Stimulated activated CD4-positive, alpha-beta T cell treated with anti-CD3 and anti-CD28 coated beads, Interleukin-1b, Interleukin-23, amount 100 ng/mL, for 1 hour (primary cell): Measurements from ENCODE around the gene SNRPB.
"Not testable (repeated sequence)": the region's sequence is repeated elsewhere in the genome, so short reads cannot be mapped to it uniquely, and the experiment has no call there.

Experiments used
- DNase-seq, 2 donors: peaks; one replicate each; pipeline ENCODE4 v3.0.0-alpha.2; 2020; ENCODE audit warnings: low read depth in 2 of 2

SNRPB gene

DNA sequence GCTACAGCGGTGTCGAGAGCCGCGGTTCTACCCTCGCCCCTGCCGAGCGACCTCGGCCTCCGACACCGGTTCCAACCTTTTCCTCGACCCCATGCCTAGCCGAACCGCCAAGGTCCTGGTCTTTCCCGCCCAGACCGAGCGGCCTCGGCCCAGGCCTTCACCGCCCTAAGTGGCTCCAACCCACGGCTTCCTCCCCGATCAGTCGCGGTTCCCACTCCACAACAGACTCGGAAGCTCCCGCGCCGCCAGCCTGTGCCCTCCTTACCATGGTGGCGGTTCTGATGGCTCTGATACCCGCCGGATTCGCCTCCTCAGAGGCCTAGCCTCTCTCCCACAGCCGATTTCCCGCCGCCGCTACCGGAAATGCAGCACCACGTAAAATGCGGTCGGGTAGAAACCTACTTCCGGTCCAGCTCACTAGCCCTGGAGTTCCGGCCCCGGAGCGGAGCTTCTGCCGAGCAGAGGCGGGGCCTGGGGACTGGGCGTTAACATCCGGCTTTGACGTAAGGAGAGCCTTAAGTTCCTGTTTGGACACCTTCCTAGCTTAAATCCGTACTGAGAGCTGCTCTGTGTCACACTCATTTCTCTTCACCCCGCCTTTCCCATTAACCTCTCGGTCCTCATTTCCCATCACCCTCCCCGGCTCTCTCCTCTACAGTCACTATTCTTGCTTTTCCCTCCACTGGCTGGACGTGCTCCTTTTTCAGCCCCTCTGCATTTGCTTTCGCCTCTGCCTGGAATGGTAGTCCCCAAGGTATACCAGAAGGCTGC, at the start of gene SNRPB:
TSS of gene SNRPB (minus strand) at position 367 of the 771 bp plus-strand sequence. CDS start at position 268, 99 bp downstream.
- DNase-seq, result peak; percentile 86 to 90

DNA sequence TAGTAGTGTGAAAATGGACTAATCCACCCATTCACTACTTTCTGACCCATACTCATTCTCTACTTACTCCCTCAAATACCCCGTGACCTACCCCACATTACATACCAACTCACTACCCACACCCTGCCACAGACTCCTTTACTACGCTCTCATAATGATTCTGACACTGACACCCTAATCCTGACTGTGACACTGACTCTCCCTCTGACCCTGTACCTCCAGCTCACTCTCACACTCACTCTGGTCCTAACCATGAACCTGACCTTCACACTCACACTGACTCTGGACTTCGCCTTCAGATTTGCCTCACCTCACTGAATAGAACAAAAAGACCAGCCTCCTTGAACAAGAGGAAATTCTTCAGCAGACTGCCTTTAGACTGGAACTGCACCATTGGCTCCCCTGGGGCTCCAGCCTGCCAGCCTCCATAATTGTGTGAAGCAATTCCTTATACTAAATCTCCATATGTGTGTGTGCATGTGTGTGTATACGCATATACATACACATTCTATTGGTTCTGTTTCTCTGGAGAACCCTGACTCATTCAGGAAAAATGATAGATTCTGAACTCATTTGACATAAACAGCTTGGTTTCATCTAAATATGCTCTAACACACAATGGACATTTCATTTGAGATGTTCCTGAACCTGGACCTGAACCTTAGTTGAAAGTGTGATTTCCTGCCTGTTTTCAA, 48.7 kb upstream of the SNRPB start:
- no peak for DNase-seq

DNA sequence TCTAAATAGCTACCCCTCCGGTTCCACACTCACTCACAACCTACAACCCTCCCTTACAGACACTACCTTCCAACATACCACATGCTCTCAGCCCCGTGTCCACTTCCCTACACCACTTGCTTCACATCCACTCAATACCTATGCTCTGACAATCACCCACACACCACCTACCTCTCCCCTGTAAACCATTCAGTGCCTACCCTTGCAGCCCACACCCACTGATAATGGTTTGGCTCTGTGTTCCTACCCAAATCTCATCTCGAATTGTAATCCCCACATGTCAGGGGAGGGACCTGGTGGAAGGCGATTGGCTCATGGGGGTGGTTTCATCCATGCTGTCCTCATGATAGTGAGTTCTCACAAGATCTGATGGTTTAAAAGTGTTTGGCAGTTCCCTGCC, 48.0 kb upstream of the SNRPB start:
- no peak for DNase-seq

- DNase-seq, result no peak
These were observed 47.5 kb upstream of the SNRPB start for GRCh38 chr20:2518096-2518495.

DNA sequence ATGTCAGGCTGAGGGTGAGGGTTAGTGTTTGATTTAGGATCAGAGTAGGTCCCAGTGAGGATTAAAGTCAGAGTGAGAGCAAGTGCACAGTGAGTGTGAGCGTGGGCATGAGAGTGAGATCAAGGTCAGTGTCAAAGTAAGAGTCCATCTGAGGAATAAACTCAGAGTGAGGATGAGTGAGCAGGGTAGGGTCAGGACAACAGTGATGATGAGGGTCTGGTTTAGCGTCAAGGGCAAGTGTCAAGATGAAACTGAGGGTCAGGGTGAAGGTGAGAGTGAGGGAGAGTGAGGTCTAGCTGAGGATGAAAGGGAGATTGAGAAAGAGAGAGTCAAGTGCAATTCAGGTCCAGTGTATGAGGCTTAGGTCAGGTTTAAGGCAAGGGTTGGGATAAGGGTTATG, 45.8 kb upstream of the SNRPB start:
- DNase-seq, result no peak

- DNase-seq, result no peak
These were observed 44.6 kb upstream of the SNRPB start for GRCh38 chr20:2515203-2515602.

DNA sequence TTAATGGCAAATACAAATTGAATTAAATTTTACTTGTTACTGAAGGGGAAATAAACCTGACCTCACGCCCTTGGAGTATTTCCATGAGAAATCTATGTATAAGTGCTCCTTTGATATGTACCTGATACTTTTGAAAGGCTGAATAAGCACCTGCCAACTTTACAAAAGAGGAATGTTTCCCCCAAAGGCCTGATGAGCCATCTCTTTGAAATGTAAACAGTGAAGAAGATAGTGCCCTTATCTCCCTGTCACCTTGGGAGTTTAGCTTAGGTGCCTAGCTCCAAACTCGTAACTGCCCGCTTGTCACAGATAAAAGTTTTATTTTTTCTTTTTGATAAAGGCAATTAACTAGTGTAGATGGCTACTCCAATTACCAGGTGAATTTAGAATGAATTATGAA, 39.2 kb upstream of the SNRPB start:
- DNase-seq, result no peak

- no peak for DNase-seq
These were observed 38.8 kb upstream of the SNRPB start for GRCh38 chr20:2509468-2509781.

- peak in 1 of 2 donors; percentile 34 for DNase-seq
These were observed 38.3 kb upstream of the SNRPB start, which contains the start of gene ZNF343 for GRCh38 chr20:2508631-2509467. ZNF343 (minus strand) TSS chr20:2508915; CDS start chr20:2493895, 15,020 bp downstream.

DNA sequence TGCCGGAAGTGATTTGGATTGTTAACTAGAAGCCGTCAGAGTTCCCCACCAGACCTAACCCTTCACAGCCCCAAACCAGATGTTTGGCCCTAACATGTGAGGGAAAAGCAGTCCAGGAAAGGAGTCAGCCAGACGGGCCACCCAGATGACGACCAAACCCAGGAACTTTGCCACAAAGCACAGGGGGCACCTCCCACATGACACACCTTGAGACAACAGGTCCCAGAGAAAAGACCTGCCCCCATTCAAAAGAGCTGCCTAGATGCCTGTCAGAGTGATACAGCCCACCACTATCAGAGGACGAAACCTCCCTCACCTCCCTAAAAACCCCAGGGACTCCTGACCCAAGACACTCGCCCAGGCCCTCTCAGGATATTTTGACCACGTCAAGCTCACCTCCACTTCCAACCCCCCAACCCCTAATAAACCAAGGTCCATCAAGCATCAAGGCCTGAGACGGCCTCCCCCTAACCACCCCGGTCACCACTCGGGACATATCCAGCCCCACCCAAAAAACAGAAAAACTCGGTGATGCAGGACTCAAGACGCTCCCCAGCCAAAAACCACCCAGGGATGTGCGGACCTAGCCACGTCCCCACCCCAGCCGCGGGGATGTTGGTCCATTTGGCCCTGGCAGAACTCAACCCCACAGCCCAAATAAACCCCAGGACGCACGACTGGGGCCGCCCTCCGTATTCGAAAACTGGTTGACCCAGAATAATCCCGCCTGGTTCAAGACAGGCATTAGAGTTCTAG, 37.5 kb upstream of the SNRPB start:
- DNase-seq, result no peak

DNA sequence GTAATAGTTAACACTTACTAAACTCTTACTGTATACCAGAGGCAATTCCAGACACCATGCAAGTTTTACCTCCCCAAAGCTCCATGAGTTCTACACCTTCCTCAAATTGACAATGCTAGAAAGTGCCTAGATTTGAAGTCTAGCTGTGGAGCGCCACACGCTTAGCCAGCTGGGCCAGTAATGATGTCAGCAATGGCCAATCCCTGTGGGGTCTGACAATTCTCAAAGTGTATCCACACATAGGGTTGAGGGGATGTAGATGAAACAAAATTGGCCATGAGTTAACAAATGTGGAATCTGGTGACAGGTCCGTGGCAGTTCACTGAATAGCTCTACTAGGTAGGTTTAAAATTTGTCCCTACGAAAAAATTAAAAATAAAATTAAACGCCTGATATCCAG, 36.9 kb upstream of the SNRPB start:
- DNase-seq, result no peak

GRCh38 chr20:2506426-2506825, 35.8 kb upstream of the SNRPB start:
- not testable (repeated sequence) for DNase-seq

DNA sequence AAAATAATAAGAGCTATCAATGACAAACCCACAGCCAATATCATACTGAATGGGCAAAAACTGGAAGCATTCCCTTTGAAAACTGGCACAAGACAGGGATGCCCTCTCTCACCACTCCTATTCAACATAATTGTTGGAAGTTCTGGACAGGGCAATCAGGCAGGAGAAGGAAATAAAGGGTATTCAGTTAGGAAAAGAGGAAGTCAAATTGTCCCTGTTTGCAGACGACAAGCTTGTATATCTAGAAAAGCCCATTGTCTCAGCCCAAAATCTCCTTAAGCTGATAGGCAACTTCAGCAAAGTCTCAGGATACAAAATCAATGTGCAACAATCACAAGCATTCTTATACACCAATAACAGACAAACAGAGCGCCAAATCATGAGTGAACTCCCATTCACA, 34.2 kb upstream of the SNRPB start:
- DNase-seq, result not testable (repeated sequence)

DNA sequence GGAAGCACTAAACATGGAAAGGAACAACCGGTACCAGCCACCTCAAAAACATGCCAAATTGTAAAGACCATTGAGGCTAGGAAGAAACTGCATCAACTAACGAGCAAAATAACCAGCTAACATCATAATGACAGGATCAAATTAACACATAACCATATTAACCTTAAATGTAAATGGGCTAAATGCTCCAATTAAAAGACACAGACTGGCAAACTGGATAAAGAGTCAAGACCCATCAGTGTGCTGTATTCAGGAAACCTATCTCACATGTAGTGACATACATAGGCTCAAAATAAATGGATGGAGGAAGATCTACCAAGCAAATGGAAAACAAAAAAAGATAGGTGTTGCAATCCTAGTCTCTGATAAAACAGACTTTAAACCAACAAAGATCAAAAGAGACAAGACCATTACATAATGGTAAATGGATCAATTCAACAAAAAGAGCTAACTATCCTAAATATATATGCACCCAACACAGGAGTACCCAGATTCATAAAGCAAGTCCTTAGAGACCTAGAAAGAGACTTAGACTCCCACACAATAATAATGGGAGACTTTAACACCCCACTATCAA, 32.3 kb upstream of the SNRPB start:
- not testable (repeated sequence) for DNase-seq

DNA sequence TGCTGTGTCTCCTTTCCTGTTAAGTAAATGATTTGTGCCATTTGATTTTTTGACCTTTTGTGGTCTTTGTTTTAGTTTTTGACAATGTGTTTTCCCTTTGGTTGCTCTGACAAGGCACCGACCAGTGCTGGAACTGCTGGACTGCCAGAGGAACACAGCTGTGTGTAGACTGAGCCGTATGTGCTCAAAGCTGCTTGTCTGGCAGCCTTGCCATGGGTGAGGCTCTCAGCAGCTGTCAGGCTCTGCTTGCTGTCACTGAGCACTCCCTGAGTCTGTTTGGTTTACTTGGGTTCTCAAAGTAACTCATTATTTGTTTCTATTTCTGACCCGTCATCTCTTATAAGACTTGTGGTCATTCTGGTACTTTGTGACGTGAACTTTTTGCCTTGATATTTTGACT, 15.1 kb upstream of the SNRPB start:
- no peak for DNase-seq

GRCh38 chr20:2485080-2485479, 14.5 kb upstream of the SNRPB start:
- DNase-seq, result no peak

DNA sequence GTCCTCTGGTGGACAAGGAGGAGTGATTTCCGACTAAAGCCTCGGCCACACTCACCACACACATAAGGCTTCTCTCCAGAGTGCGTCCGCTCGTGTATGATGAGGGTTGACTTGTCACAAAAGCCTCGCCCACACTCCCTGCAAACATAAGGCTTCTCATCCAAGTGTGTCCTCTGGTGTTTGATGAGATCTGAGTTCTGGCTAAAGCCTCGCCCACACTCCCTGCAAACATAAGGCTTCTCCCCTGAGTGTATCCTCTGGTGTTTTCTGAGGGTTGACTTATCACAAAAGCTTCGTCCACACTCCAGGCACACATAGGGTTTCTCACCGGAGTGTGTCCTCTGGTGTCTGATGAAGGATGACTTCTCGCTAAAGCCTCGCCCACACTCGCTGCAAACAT, 12.9 kb upstream of the SNRPB start:
- no peak for DNase-seq

GRCh38 chr20:2480381-2480780, 9.8 kb upstream of the SNRPB start:
- no peak for DNase-seq

GRCh38 chr20:2476742-2477615, 6.4 kb upstream of the SNRPB start:
- no peak for DNase-seq
